HCT116 (cell line): ENCODE measurements around the gene ELP1. TPM values are rescaled to one million over a fixed set of nuclear protein-coding genes. Genes with fewer than 3 reads are reported as not detected.

ENCODE experiments used
- ATAC-seq: fragments of 200-7000 bp; cut with Tn5 transposase; 2 replicates; pipeline ENCODE4 v1.9.1; 2020; ENCODE audit warnings: mild to moderate bottlenecking, moderate library complexity
- BruUV-seq: library from RNA; stranded (reverse); fragments of 400-500 nt; replicated peaks from 2 replicates; lab custom pipeline; 2021; lab: Mats Ljungman, UMichigan
- CTCF ChIA-PET: fragments of 300-600 bp; sonication (Branson Sonifier 250); formaldehyde crosslinking; loops from one replicate; lab custom pipeline; 2021; ENCODE audit warnings: antibody characterized with exemption; lab: Charles Lee
- POLR2A ChIA-PET: fragments of 300-600, 350-600 bp; sonication (Branson Sonifier 250); formaldehyde crosslinking; loops from one replicate; lab custom pipeline; 2021; ENCODE audit warnings: antibody characterized with exemption; lab: Charles Lee
- RAD21 ChIA-PET, 2 experiments: fragments of 300-600 bp; sonication (Branson Sonifier 250); formaldehyde crosslinking; loops; one replicate each; lab custom pipeline; 2023; ENCODE audit warnings: low total read pairs in 2 of 2; ENCODE audit not compliant: uncharacterized antibody in 2 of 2, unreplicated experiment in 2 of 2, low non-redundant PET in 1 of 2; lab: Charles Lee
- DNase-seq: peaks from one replicate; pipeline ENCODE4 v3.0.0-alpha.2; 2010; ENCODE audit warnings: low read depth, low spot score
- H2AFZ ChIP-seq: fragments of 200-600 bp; shearing (Covaris generic), sonication (generic); 2 replicates; pipeline ENCODE4 v1.6.1; 2017; ENCODE audit warnings: low read depth, mixed run types, mixed read lengths, antibody characterized with exemption, low read length; ENCODE audit not compliant: poor library complexity, severe bottlenecking
- H3K27ac ChIP-seq: 2 replicates; pipeline ENCODE4 v1.5.1; 2012; ENCODE audit warnings: low read depth, low read length
- H3K27me3 ChIP-seq: fragments of 200-600 bp; sonication (generic); 2 replicates; pipeline ENCODE4 v1.6.1; 2016; ENCODE audit warnings: mixed run types, low read length, mixed read lengths; ENCODE audit not compliant: insufficient read depth
- H3K36me3 ChIP-seq, 2 experiments: fragments of 200-500 bp in 1 of 2; fragments of 200-600 bp in 1 of 2; sonication (Bioruptor generic) in 1 of 2; sonication (generic) in 1 of 2; 2 replicates each; pipeline versions ENCODE4 v1.5.1 to v1.6.1; 2014 to 2016; ENCODE audit warnings: low read length in 2 of 2, inconsistent platforms in 1 of 2, mixed read lengths in 1 of 2, mixed run types in 1 of 2; ENCODE audit not compliant: insufficient read depth in 2 of 2, control insufficient read depth in 1 of 2
- H3K4me1 ChIP-seq, 2 experiments: fragments of 200-600 bp in 1 of 2; sonication (generic) in 1 of 2; 2 replicates each; pipeline versions ENCODE4 v1.5.1 to v1.6.1; 2012 to 2017; ENCODE audit warnings: low read length in 2 of 2, inconsistent platforms in 1 of 2, mild to moderate bottlenecking in 1 of 2, mixed read lengths in 1 of 2, mixed run types in 1 of 2, moderate library complexity in 1 of 2; ENCODE audit not compliant: insufficient read depth in 2 of 2, control insufficient read depth in 1 of 2
- H3K4me2 ChIP-seq: fragments of 200-600 bp; sonication (generic); 2 replicates; pipeline ENCODE4 v1.6.1; 2017; ENCODE audit warnings: mixed run types, low read length, mixed read lengths
- H3K4me3 ChIP-seq, 2 experiments: fragments of 200-600 bp in 1 of 2; sonication (generic) in 1 of 2; replicated peaks in 1 of 2; 2 replicates each; pipeline ENCODE4 v1.5.1; 2011 to 2016; ENCODE audit warnings: low read length in 2 of 2, control low read depth in 1 of 2, low read depth in 1 of 2, mild to moderate bottlenecking in 1 of 2, mixed read lengths in 1 of 2, mixed run types in 1 of 2
- H3K79me2 ChIP-seq: fragments of 200-600 bp; sonication (generic); 2 replicates; pipeline ENCODE4 v1.6.1; 2017; ENCODE audit warnings: mild to moderate bottlenecking, mixed run types, low read length, moderate library complexity, mixed read lengths; ENCODE audit not compliant: insufficient read depth
- H3K9ac ChIP-seq: fragments of 200-600 bp; sonication (generic); 2 replicates; pipeline ENCODE4 v1.6.1; 2016; ENCODE audit warnings: low read length, mixed read lengths
- H3K9me2 ChIP-seq: fragments of 200-600 bp; sonication (generic), shearing (Covaris generic); 2 replicates; pipeline ENCODE4 v1.6.1; 2017; ENCODE audit warnings: mixed run types, mild to moderate bottlenecking, moderate library complexity; ENCODE audit not compliant: insufficient read depth
- H3K9me3 ChIP-seq, 2 experiments: fragments of 200-500 bp in 1 of 2; fragments of 200-600 bp in 1 of 2; sonication (Bioruptor generic) in 1 of 2; sonication (generic) in 1 of 2; 2 replicates each; pipeline ENCODE4 v1.6.1; 2014 to 2017; ENCODE audit warnings: low read length in 2 of 2, mixed read lengths in 2 of 2, inconsistent platforms in 1 of 2, low read depth in 1 of 2, mild to moderate bottlenecking in 1 of 2, mixed run types in 1 of 2, moderate library complexity in 1 of 2; ENCODE audit not compliant: control insufficient read depth in 1 of 2, insufficient read depth in 1 of 2
- H4K20me1 ChIP-seq: fragments of 200-600 bp; sonication (generic), shearing (Covaris generic); 2 replicates; pipeline ENCODE4 v1.6.1; 2017; ENCODE audit warnings: mixed run types, mild to moderate bottlenecking, moderate library complexity; ENCODE audit not compliant: insufficient read depth
- EGR1 ChIP-seq: IDR thresholded peaks from 2 replicates; pipeline ENCODE4 v1.6.1; 2012; ENCODE audit warnings: low read depth
- ELF1 ChIP-seq: IDR thresholded peaks from 2 replicates; pipeline ENCODE4 v1.6.1; 2012; ENCODE audit warnings: low read depth, borderline replicate concordance
- EZH2 ChIP-seq: fragments of 200-600 bp; sonication (generic); IDR thresholded peaks from 2 replicates; pipeline ENCODE4 v1.6.1; 2017; ENCODE audit warnings: antibody characterized with exemption, mixed run types
- FOSL1 ChIP-seq: IDR thresholded peaks from 2 replicates; pipeline ENCODE4 v1.6.1; 2012; ENCODE audit warnings: low read depth
- JUND ChIP-seq: IDR thresholded peaks from 2 replicates; pipeline ENCODE4 v1.6.1; 2012
- POLR2A ChIP-seq: IDR thresholded peaks from 2 replicates; pipeline ENCODE4 v1.7.0; 2011; ENCODE audit warnings: borderline replicate concordance; ENCODE audit not compliant: insufficient read depth, insufficient read length; ENCODE audit errors: extremely low read depth
- POLR2AphosphoS5 ChIP-seq: IDR thresholded peaks from 2 replicates; pipeline ENCODE4 v1.6.1; 2011; ENCODE audit warnings: mild to moderate bottlenecking, low read depth, low read length, moderate library complexity
- SIN3A ChIP-seq: IDR thresholded peaks from 2 replicates; pipeline ENCODE4 v1.6.1; 2012; ENCODE audit warnings: low read depth
- SP1 ChIP-seq: IDR thresholded peaks from 2 replicates; pipeline ENCODE4 v1.6.1; 2012; ENCODE audit warnings: low read depth
- SRF ChIP-seq: IDR thresholded peaks from 2 replicates; pipeline ENCODE4 v1.6.1; 2012; ENCODE audit warnings: low read depth
- YY1 ChIP-seq: IDR thresholded peaks from 2 replicates; pipeline ENCODE4 v1.6.1; 2011; ENCODE audit warnings: low read length, low read depth, moderate library complexity, mild to moderate bottlenecking; ENCODE audit not compliant: insufficient replicate concordance; ENCODE audit errors: extremely low read depth
- ZFX ChIP-seq: fragments of 450-650 bp; IDR thresholded peaks from 2 replicates; pipeline ENCODE4 v1.6.1; 2017
- intact Hi-C: fragments of 100-400 bp; cut with micrococcal nuclease; formaldehyde crosslinking; loops from 2 replicates; pipeline ENCODE4 v1.10.0; 2022
- total RNA-seq: library from RNA; stranded (reverse); gene quantifications from one replicate; pipeline ENCODE4 v1.2.1, GENCODE V29; 2021; ENCODE audit not compliant: unreplicated experiment
- TF ChIP-seq, protein P1 (sequence below): IDR thresholded peaks from 2 replicates; pipeline ENCODE4 v1.6.1; 2012; ENCODE audit warnings: low read depth
- TF ChIP-seq, protein P2 (sequence below): IDR thresholded peaks from 2 replicates; pipeline ENCODE4 v1.6.1; 2012

ELP1 gene
- total RNA-seq, 1 experiment from 2014 or later: 28.8 TPM

- H3K4me1 ChIP-seq: peaks cover 3 to 9% of the 10 kb centered on the region in 2 experiments; a peak in 2 of 4 replicates
- H3K9me2 ChIP-seq: no peaks in the 10 kb centered on the region
- no peak overlapping the region for H2AFZ ChIP-seq
- H3K4me2 ChIP-seq: no peak overlapping the region
- ATAC-seq (no peak), DNase-seq (no peak)
- BruUV-seq: no TSS peak
- no peak overlapping the region for H3K9ac ChIP-seq
- H3K27me3 ChIP-seq: no peaks in the 10 kb centered on the region
- ChIA-PET POLR2A (no interaction called here), RAD21 (no interaction called here), CTCF (no interaction called here)
- no peaks in the 10 kb centered on the region for H4K20me1 ChIP-seq
- intact Hi-C loops: no loop called here
- TF ChIP-seq POLR2AphosphoS5: no peak
- no peak for TF ChIP-seq POLR2A
- TF ChIP-seq, protein P1, sequence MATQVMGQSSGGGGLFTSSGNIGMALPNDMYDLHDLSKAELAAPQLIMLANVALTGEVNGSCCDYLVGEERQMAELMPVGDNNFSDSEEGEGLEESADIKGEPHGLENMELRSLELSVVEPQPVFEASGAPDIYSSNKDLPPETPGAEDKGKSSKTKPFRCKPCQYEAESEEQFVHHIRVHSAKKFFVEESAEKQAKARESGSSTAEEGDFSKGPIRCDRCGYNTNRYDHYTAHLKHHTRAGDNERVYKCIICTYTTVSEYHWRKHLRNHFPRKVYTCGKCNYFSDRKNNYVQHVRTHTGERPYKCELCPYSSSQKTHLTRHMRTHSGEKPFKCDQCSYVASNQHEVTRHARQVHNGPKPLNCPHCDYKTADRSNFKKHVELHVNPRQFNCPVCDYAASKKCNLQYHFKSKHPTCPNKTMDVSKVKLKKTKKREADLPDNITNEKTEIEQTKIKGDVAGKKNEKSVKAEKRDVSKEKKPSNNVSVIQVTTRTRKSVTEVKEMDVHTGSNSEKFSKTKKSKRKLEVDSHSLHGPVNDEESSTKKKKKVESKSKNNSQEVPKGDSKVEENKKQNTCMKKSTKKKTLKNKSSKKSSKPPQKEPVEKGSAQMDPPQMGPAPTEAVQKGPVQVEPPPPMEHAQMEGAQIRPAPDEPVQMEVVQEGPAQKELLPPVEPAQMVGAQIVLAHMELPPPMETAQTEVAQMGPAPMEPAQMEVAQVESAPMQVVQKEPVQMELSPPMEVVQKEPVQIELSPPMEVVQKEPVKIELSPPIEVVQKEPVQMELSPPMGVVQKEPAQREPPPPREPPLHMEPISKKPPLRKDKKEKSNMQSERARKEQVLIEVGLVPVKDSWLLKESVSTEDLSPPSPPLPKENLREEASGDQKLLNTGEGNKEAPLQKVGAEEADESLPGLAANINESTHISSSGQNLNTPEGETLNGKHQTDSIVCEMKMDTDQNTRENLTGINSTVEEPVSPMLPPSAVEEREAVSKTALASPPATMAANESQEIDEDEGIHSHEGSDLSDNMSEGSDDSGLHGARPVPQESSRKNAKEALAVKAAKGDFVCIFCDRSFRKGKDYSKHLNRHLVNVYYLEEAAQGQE: no peak
- no peak for TF ChIP-seq FOSL1
- no peak for TF ChIP-seq EGR1
- TF ChIP-seq YY1: no peak
- no peak for TF ChIP-seq SRF
- no peak for TF ChIP-seq ELF1
- TF ChIP-seq, protein P2, sequence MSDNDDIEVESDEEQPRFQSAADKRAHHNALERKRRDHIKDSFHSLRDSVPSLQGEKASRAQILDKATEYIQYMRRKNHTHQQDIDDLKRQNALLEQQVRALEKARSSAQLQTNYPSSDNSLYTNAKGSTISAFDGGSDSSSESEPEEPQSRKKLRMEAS: no peak
- TF ChIP-seq JUND: no peak
- no peak for TF ChIP-seq EZH2
- TF ChIP-seq SP1: no peak
- TF ChIP-seq ZFX: no peak
- no peak for TF ChIP-seq SIN3A
- no peaks in the 10 kb centered on the region for H3K9me3 ChIP-seq
- no peak overlapping the region for H3K27ac ChIP-seq
- no peaks in the 10 kb centered on the region for H3K79me2 ChIP-seq
- H3K36me3 ChIP-seq: peaks cover 18 to 50% of the 10 kb centered on the region in 2 experiments; a peak in 3 of 4 replicates
- H3K4me3 ChIP-seq: no peak overlapping the region
Observed at GRCh38 chr9:108874058-108874788, 59.7 kb downstream of the ELP1 start.
